Neural progenitor cell (in vitro differentiated cells): ENCODE data around the gene URB1. TPM values are rescaled to one million over a fixed set of nuclear protein-coding genes. Genes with fewer than 3 reads are reported as not detected.

Source experiments
- DNase-seq: peaks from one replicate; pipeline ENCODE4 v3.0.0-alpha.2; 2016; ENCODE audit warnings: low spot score
- H2AFZ ChIP-seq: fragments of 200-600 bp; sonication (generic); replicated peaks from 2 replicates; pipeline ENCODE4 v1.6.1; 2016; ENCODE audit warnings: antibody characterized with exemption
- H3F3A ChIP-seq: fragments of 200-600 bp; sonication (generic); 2 replicates; pipeline ENCODE4 v1.6.1; 2016; ENCODE audit warnings: antibody characterized with exemption, low read depth
- H3K27ac ChIP-seq: fragments of 200-600 bp; sonication (generic); 2 replicates; pipeline ENCODE4 v1.5.1; 2016; ENCODE audit warnings: mild to moderate bottlenecking
- H3K27me3 ChIP-seq: fragments of 200-600 bp; sonication (generic); 2 replicates; pipeline ENCODE4 v1.6.1; 2016; ENCODE audit warnings: mild to moderate bottlenecking, moderate library complexity
- H3K36me3 ChIP-seq: fragments of 200-600 bp; sonication (generic); 2 replicates; pipeline ENCODE4 v1.5.1; 2016
- H3K4me1 ChIP-seq: fragments of 200-600 bp; sonication (generic); 2 replicates; pipeline ENCODE4 v1.6.1; 2016; ENCODE audit warnings: mixed run types
- H3K4me2 ChIP-seq: fragments of 200-600 bp; sonication (generic); 2 replicates; pipeline ENCODE4 v1.6.1; 2016
- H3K4me3 ChIP-seq: fragments of 200-600 bp; sonication (generic); 2 replicates; pipeline ENCODE4 v1.5.1; 2016
- H3K79me2 ChIP-seq: fragments of 200-600 bp; sonication (generic); 2 replicates; pipeline ENCODE4 v1.6.1; 2016; ENCODE audit warnings: low read depth
- H3K9ac ChIP-seq: fragments of 200-600 bp; sonication (generic); 2 replicates; pipeline ENCODE4 v1.6.1; 2016
- H3K9me3 ChIP-seq: fragments of 200-600 bp; sonication (generic); 2 replicates; pipeline ENCODE4 v1.5.1; 2016; ENCODE audit warnings: low read depth
- H4K20me1 ChIP-seq: fragments of 200-600 bp; sonication (generic); 2 replicates; pipeline ENCODE4 v1.6.1; 2016; ENCODE audit warnings: low read depth
- H3K27ac Mint-ChIP-seq: 3 replicates; pipeline ENCODE4 v1.8.0; 2021; ENCODE audit warnings: mixed read lengths
- H3K27me3 Mint-ChIP-seq: 2 replicates; pipeline ENCODE4 v1.8.0; 2022; ENCODE audit warnings: low read depth, mild to moderate bottlenecking, inconsistent platforms, moderate library complexity, mixed read lengths; ENCODE audit not compliant: insufficient read depth
- H3K36me3 Mint-ChIP-seq: 3 replicates; pipeline ENCODE4 v1.8.0; 2021; ENCODE audit warnings: mixed read lengths
- H3K4me1 Mint-ChIP-seq: 3 replicates; pipeline ENCODE4 v1.8.0; 2021; ENCODE audit warnings: mixed read lengths
- H3K4me3 Mint-ChIP-seq: 3 replicates; pipeline ENCODE4 v1.8.0; 2021; ENCODE audit warnings: mild to moderate bottlenecking, moderate library complexity, mixed read lengths
- H3K9me3 Mint-ChIP-seq: 3 replicates; pipeline ENCODE4 v1.8.0; 2020; ENCODE audit warnings: mixed read lengths
- EZH2 ChIP-seq: fragments of 200-600 bp; sonication (generic); IDR thresholded peaks from 2 replicates; pipeline ENCODE4 v1.6.1; 2017; ENCODE audit warnings: antibody characterized with exemption, mild to moderate bottlenecking, moderate library complexity
- EZH2phosphoT487 ChIP-seq: fragments of 200-600 bp; sonication (generic); IDR thresholded peaks from 2 replicates; pipeline ENCODE4 v1.6.1; 2017; ENCODE audit warnings: antibody characterized with exemption
- total RNA-seq: library from RNA; depleted of rRNA; stranded (reverse); fragments of >200 nt; gene quantifications from 2 replicates; pipeline ENCODE4 v1.2.3, GENCODE V29; 2015; ENCODE audit warnings: low replicate concordance
- TF ChIP-seq, protein P1 (sequence below): fragments of 200-600 bp; sonication (generic); IDR thresholded peaks from 2 replicates; pipeline ENCODE4 v1.5.1; 2017; ENCODE audit warnings: antibody characterized with exemption, mild to moderate bottlenecking

The URB1 gene
- total RNA-seq, 1 donor from 2014 or later: 7.7 TPM

DNA sequence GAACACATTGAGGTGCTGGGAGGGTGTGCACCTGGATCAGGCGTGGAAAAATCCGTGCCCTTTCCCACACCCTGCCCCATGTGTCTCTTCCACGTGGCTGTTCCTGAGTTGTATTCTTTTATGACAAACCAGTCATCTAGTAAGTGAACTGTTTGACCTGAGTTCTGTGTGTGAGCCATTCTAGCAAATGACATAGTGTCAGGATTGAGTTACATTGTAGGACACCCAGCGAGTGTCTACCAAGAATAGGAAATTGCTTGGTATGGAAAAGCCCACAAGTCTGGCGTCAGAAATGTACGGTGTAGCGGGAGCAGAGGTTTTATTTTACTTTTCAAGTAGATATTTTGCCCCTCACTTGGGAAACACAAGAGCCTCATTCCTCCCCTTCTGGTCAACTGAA is 95.4 kb downstream of the URB1 start:
- no peaks in the 10 kb centered on the region for H4K20me1 ChIP-seq
- Mint-ChIP-seq H3K36me3 (peaks cover 11% of the 10 kb centered on the region), H3K4me3 (no peak overlapping the region), H3K4me1 (no peaks in the 10 kb centered on the region), H3K27ac (no peak overlapping the region), H3K9me3 (no peaks in the 10 kb centered on the region), H3K27me3 (peaks cover 5% of the 10 kb centered on the region)
- H3K27me3 ChIP-seq: no peaks in the 10 kb centered on the region
- H3K36me3 ChIP-seq: no peaks in the 10 kb centered on the region
- H3K9ac ChIP-seq: no peak overlapping the region
- no peak overlapping the region for H3K4me3 ChIP-seq
- no peak for DNase-seq
- H3K4me1 ChIP-seq: no peaks in the 10 kb centered on the region
- H2AFZ ChIP-seq: no peak overlapping the region
- TF ChIP-seq EZH2 (no peak), EZH2phosphoT487 (no peak)
- TF ChIP-seq, protein P1, sequence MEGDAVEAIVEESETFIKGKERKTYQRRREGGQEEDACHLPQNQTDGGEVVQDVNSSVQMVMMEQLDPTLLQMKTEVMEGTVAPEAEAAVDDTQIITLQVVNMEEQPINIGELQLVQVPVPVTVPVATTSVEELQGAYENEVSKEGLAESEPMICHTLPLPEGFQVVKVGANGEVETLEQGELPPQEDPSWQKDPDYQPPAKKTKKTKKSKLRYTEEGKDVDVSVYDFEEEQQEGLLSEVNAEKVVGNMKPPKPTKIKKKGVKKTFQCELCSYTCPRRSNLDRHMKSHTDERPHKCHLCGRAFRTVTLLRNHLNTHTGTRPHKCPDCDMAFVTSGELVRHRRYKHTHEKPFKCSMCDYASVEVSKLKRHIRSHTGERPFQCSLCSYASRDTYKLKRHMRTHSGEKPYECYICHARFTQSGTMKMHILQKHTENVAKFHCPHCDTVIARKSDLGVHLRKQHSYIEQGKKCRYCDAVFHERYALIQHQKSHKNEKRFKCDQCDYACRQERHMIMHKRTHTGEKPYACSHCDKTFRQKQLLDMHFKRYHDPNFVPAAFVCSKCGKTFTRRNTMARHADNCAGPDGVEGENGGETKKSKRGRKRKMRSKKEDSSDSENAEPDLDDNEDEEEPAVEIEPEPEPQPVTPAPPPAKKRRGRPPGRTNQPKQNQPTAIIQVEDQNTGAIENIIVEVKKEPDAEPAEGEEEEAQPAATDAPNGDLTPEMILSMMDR: no peak
- H3K79me2 ChIP-seq: no peaks in the 10 kb centered on the region
- no peak overlapping the region for H3K27ac ChIP-seq
- H3F3A ChIP-seq: no peaks in the 10 kb centered on the region
- no peaks in the 10 kb centered on the region for H3K9me3 ChIP-seq
- H3K4me2 ChIP-seq: no peak overlapping the region

DNA sequence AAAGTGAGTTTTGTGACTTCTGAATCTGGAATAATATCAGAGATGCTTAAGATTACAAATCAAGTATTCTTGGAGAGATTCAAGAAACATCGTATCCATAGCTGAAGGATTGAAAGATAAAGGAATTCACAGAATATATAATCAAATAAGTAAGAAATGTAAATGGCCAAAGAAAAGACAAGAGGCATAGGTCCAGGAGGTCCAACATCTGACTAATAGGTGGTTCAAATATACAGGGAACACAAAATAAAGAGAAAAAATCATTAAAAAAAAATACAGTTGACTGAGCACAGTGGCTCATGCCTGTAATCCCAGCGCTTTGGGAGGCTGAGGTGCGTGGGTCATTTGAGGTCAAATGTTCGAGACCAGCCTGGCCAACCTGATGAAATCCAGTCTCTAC is 107.3 kb downstream of the URB1 start:
- Mint-ChIP-seq H3K4me3 (no peak overlapping the region), H3K36me3 (peaks cover 1% of the 10 kb centered on the region), H3K4me1 (peaks cover 2% of the 10 kb centered on the region), H3K27me3 (peaks cover 2% of the 10 kb centered on the region), H3K27ac (no peak overlapping the region), H3K9me3 (no peaks in the 10 kb centered on the region)
- no peak overlapping the region for H2AFZ ChIP-seq
- TF ChIP-seq EZH2: no peak
- TF ChIP-seq EZH2phosphoT487: no peak
- TF ChIP-seq, protein P1: no peak
- no peak overlapping the region for H3K4me2 ChIP-seq
- no peaks in the 10 kb centered on the region for H3F3A ChIP-seq
- H3K4me3 ChIP-seq: no peak overlapping the region
- DNase-seq: no peak
- no peaks in the 10 kb centered on the region for H3K36me3 ChIP-seq
- H3K9me3 ChIP-seq: no peaks in the 10 kb centered on the region
- no peaks in the 10 kb centered on the region for H3K4me1 ChIP-seq
- no peak overlapping the region for H3K27ac ChIP-seq
- H4K20me1 ChIP-seq: no peaks in the 10 kb centered on the region
- no peaks in the 10 kb centered on the region for H3K79me2 ChIP-seq
- no peak overlapping the region for H3K9ac ChIP-seq
- H3K27me3 ChIP-seq: no peaks in the 10 kb centered on the region

DNA sequence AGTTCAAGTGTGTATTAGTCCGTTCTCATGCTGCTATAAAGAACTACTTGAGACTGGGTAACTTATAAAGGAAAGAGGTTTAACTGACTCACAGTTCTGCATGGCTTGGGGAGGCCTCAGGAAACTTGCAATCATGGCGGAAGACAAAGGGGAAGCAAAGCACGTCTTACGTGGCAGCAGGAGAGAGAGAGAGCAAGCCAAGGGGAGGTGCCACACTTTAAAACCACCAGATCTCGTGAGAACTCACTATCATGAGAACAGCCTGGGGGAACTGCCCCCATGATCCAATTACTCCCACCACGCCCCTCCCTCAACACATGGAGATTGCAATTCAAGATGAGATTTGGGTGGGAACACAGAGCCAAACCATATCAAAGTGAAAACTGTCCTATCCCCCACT is 109.8 kb downstream of the URB1 start:
- no peak overlapping the region for H3K27ac Mint-ChIP-seq
- H3K4me1 Mint-ChIP-seq: peaks cover 13% of the 10 kb centered on the region
- H3K9me3 Mint-ChIP-seq: no peaks in the 10 kb centered on the region
- Histone ChIP-seq H2AFZ (no peak overlapping the region), H3K9me3 (no peaks in the 10 kb centered on the region), H3F3A (peaks cover 5% of the 10 kb centered on the region), H3K4me1 (no peaks in the 10 kb centered on the region), H3K9ac (no peak overlapping the region), H4K20me1 (no peaks in the 10 kb centered on the region), H3K27me3 (no peaks in the 10 kb centered on the region), H3K4me2 (no peak overlapping the region), H3K27ac (no peak overlapping the region), H3K4me3 (no peak overlapping the region), H3K79me2 (peaks cover 6% of the 10 kb centered on the region), H3K36me3 (no peaks in the 10 kb centered on the region)
- peaks cover 1% of the 10 kb centered on the region for H3K36me3 Mint-ChIP-seq
- peaks cover 4% of the 10 kb centered on the region for H3K27me3 Mint-ChIP-seq
- no peak for DNase-seq
- TF ChIP-seq EZH2phosphoT487 (no peak), EZH2 (no peak)
- TF ChIP-seq, protein P1: no peak
- H3K4me3 Mint-ChIP-seq: no peak overlapping the region
